ENCODE measurements around the gene ZDHHC21. TPM values are rescaled to one million over a fixed set of nuclear protein-coding genes. Genes with fewer than 3 reads are reported as not detected.

The ZDHHC21 gene
- total RNA-seq, 1 experiment from 2014 or later = 3.4 TPM

- H3K27ac ChIP-seq (ENCODE audit: low read length) = no peak overlapping the region
Measured at GRCh38 chr9:14661421-14662059, 31.7 kb downstream of the ZDHHC21 start.

GRCh38 chr9:14660721-14661120 lies 32.5 kb downstream of the ZDHHC21 start:
- Histone ChIP-seq H3K9me3 (ENCODE audit: control insufficient read depth, insufficient read depth, low read depth, low read length) (no peaks in the 10 kb centered on the region), H3K4me1 (ENCODE audit: control insufficient read depth, insufficient read depth, low read length) (no peaks in the 10 kb centered on the region), H3K4me3 (ENCODE audit: low read depth in 2 of 2, low read length in 2 of 2) (no peak overlapping the region), H3K27me3 (ENCODE audit: control insufficient read depth, insufficient read depth, low read length) (no peaks in the 10 kb centered on the region), H3K36me3 (ENCODE audit: control insufficient read depth, insufficient read depth, low read length) (no peaks in the 10 kb centered on the region), H3K27ac (ENCODE audit: low read length) (no peak overlapping the region)
- ChIA-PET CTCF (no interaction called here), POLR2A (no interaction called here)
- no TSS peak for BruUV-seq (replicated peaks)
- ATAC-seq (no peak), DNase-seq (ENCODE audit: low read depth, low spot score) (no peak)
- intact Hi-C loops (cut with micrococcal nuclease; ENCODE audit: unreplicated experiment) = no loop called here
- in situ Hi-C loops (cut with HindIII; ENCODE audit: low pct_unique_long_range_greater_than_20kb, low sequenced_read_pairs) = no loop called here
- TF ChIP-seq POLR2AphosphoS5 (IDR thresholded peaks at IDR 0.05; ENCODE audit: low read depth, low read length) (no peak), REST (IDR thresholded peaks at IDR 0.05; ENCODE audit: insufficient read depth in 1 of 2, low read depth in 2 of 2, low read length in 1 of 2) (no peak), TCF7L2 (IDR thresholded peaks at IDR 0.05; ENCODE audit: low read depth, low read length) (no peak), CTCF (IDR thresholded peaks at IDR 0.05) (no peak), SIN3A (IDR thresholded peaks at IDR 0.05; ENCODE audit: borderline replicate concordance, insufficient read depth, low read depth, low read length) (no peak)

More at GRCh38 chr9:14661421-14662059, 31.7 kb downstream of the ZDHHC21 start:
- TF ChIP-seq REST (IDR thresholded peaks at IDR 0.05; ENCODE audit: insufficient read depth in 1 of 2, low read depth in 2 of 2, low read length in 1 of 2) (no peak), CTCF (IDR thresholded peaks at IDR 0.05) (peak; percentile 26; the same call in 1 of the 2 replicates)
- in situ Hi-C loops (cut with HindIII; ENCODE audit: low pct_unique_long_range_greater_than_20kb, low sequenced_read_pairs) (no loop called here), intact Hi-C loops (cut with micrococcal nuclease; ENCODE audit: unreplicated experiment) (no loop called here)
- ATAC-seq = no peak
- Histone ChIP-seq H3K4me3 (ENCODE audit: low read depth in 2 of 2, low read length in 2 of 2) (no peak overlapping the region), H3K9me3 (ENCODE audit: control insufficient read depth, insufficient read depth, low read depth, low read length) (no peaks in the 10 kb centered on the region), H3K27me3 (ENCODE audit: control insufficient read depth, insufficient read depth, low read length) (no peaks in the 10 kb centered on the region), H3K36me3 (ENCODE audit: control insufficient read depth, insufficient read depth, low read length) (no peaks in the 10 kb centered on the region), H3K4me1 (ENCODE audit: control insufficient read depth, insufficient read depth, low read length) (no peaks in the 10 kb centered on the region)
- no peak for DNase-seq (ENCODE audit: low read depth, low spot score)
- ChIA-PET POLR2A (no interaction called here), CTCF (interaction anchor here (0.6 kb wide), 1 partner anchor 137 kb away, joined by 3 read pairs; no protein-coding TSS in a partner anchor)
- BruUV-seq (replicated peaks) = no TSS peak

All from Panc1 (cell line).